Brain microvascular endothelial cell (primary cell): ENCODE measurements around the gene AKAP13.

Experiments used
- DNase-seq: peaks from one replicate; pipeline ENCODE4 v3.0.0-alpha.2; 2020
- H3K27ac ChIP-seq: fragments of 250-450 bp; sonication (Bioruptor Pico); 2 replicates; pipeline ENCODE4 v1.5.1; 2020; ENCODE audit warnings: mild to moderate bottlenecking, moderate library complexity
- H3K27me3 ChIP-seq: fragments of 250-450 bp; sonication (Bioruptor Pico); replicated peaks from 2 replicates; pipeline ENCODE4 v1.5.1; 2020; ENCODE audit warnings: mild to moderate bottlenecking
- H3K36me3 ChIP-seq: fragments of 250-450 bp; sonication (Bioruptor Pico); replicated peaks from 2 replicates; pipeline ENCODE4 v1.5.1; 2020; ENCODE audit warnings: mild to moderate bottlenecking
- H3K4me3 ChIP-seq: 2 replicates; pipeline ENCODE4 v1.5.1; 2011; ENCODE audit warnings: low read depth, mild to moderate bottlenecking, control low read depth, low read length, moderate library complexity
- in situ Hi-C: cut with HindIII; loops from 2 replicates; pipeline ENCODE4 v1.10.0; 2017; ENCODE audit warnings: low sequenced_read_pairs, low pct_ligation_motif_present
- TF ChIP-seq, protein P1 (sequence below): IDR thresholded peaks from 2 replicates; pipeline ENCODE4 v1.5.1; 2011; ENCODE audit warnings: low read depth, mild to moderate bottlenecking, moderate library complexity, low read length, control low read depth, inconsistent platforms; ENCODE audit errors: missing control alignments

The AKAP13 gene

GRCh38 chr15:85365980-85366379 lies 14.4 kb upstream of the AKAP13 start:
- no peaks in the 10 kb centered on the region for H3K27me3 ChIP-seq
- no peak overlapping the region for H3K27ac ChIP-seq
- TF ChIP-seq, protein P1, sequence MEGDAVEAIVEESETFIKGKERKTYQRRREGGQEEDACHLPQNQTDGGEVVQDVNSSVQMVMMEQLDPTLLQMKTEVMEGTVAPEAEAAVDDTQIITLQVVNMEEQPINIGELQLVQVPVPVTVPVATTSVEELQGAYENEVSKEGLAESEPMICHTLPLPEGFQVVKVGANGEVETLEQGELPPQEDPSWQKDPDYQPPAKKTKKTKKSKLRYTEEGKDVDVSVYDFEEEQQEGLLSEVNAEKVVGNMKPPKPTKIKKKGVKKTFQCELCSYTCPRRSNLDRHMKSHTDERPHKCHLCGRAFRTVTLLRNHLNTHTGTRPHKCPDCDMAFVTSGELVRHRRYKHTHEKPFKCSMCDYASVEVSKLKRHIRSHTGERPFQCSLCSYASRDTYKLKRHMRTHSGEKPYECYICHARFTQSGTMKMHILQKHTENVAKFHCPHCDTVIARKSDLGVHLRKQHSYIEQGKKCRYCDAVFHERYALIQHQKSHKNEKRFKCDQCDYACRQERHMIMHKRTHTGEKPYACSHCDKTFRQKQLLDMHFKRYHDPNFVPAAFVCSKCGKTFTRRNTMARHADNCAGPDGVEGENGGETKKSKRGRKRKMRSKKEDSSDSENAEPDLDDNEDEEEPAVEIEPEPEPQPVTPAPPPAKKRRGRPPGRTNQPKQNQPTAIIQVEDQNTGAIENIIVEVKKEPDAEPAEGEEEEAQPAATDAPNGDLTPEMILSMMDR: no peak
- in situ Hi-C loops: no loop called here
- no peak overlapping the region for H3K4me3 ChIP-seq
- no peak for DNase-seq
- H3K36me3 ChIP-seq: no peaks in the 10 kb centered on the region

- Histone ChIP-seq H3K27me3 (no peaks in the 10 kb centered on the region), H3K27ac (no peak overlapping the region), H3K36me3 (no peaks in the 10 kb centered on the region), H3K4me3 (no peak overlapping the region)
- in situ Hi-C loops: no loop called here
- DNase-seq: no peak
- TF ChIP-seq, protein P1: no peak
Measured at GRCh38 chr15:85367741-85368140, 12.7 kb upstream of the AKAP13 start.

GRCh38 chr15:85374831-85375230 lies 5.6 kb upstream of the AKAP13 start:
- TF ChIP-seq, protein P1: no peak
- Histone ChIP-seq H3K27me3 (no peaks in the 10 kb centered on the region), H3K4me3 (no peak overlapping the region), H3K36me3 (no peaks in the 10 kb centered on the region), H3K27ac (no peak overlapping the region)
- DNase-seq: no peak
- in situ Hi-C loops: no loop called here

DNA sequence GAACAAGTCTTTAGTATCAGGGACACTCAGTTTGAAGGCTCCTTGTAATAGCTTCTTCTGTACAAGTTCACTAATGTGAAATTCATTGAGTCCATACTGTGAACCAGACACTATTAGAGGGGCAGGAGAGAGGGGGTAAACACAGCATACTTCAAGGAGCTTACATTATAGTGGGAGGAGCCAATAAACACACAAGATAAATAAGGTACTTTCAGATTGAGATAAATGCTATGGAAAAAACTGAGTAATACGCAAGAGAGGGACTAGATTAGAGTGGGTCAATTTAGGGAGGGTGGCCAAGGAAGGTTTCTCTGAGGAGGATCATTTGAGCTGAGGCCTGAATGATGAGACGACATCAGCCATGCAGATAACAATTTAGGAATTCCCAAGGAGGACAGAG lies 3.1 kb upstream of the AKAP13 start:
- Histone ChIP-seq H3K4me3 (no peak overlapping the region), H3K36me3 (no peaks in the 10 kb centered on the region), H3K27me3 (no peaks in the 10 kb centered on the region), H3K27ac (no peak overlapping the region)
- TF ChIP-seq, protein P1: no peak
- DNase-seq: no peak
- in situ Hi-C loops: no loop called here

DNA sequence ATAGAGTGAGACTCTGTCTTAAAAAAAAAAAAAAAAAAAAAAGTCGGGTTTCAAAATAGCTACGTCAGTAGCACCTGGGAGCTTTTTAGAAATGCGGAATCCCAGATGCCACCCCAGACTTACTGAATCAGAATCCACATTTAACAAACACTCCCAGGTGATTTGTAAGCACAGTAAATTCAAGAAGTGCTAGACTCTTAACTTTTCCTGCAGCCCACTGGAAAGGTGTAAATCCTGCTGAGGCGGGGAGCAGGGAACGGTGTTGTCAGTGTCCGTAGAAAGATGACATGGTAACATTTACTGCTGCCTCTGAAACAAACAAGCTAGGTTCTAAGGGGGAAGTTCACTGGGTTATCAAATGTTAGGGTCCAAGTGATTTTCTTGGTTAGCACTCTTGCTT lies 2.4 kb upstream of the AKAP13 start:
- H3K36me3 ChIP-seq: no peaks in the 10 kb centered on the region
- in situ Hi-C loops: no loop called here
- no peak overlapping the region for H3K27ac ChIP-seq
- TF ChIP-seq, protein P1: no peak
- DNase-seq: no peak
- H3K27me3 ChIP-seq: no peaks in the 10 kb centered on the region
- no peak overlapping the region for H3K4me3 ChIP-seq

- DNase-seq: peak; percentile 20
- no peaks in the 10 kb centered on the region for H3K27me3 ChIP-seq
- TF ChIP-seq, protein P1: no peak
Measured at GRCh38 chr15:85379403-85380131, 836 bp upstream of the AKAP13 start.

More at GRCh38 chr15:85379403-85380131, 836 bp upstream of the AKAP13 start:
- peak overlapping the region; percentile 69 for H3K4me3 ChIP-seq
- H3K36me3 ChIP-seq: no peaks in the 10 kb centered on the region
- H3K27ac ChIP-seq: peak overlapping the region; percentile 57
- in situ Hi-C loops: no loop called here
